WTC11 (cell line): ENCODE data around the gene LYVE1. TPM values are rescaled to one million over a fixed set of nuclear protein-coding genes. Genes with fewer than 3 reads are reported as not detected.

Experiments used
- ATAC-seq: fragments of 200-7000 bp; cut with Tn5 transposase; 2 replicates; pipeline ENCODE4 v1.10.0; 2021; ENCODE audit warnings: mild to moderate bottlenecking, moderate library complexity
- Bru-seq: library from RNA; stranded (reverse); fragments of 400-500 nt; gene quantifications from one replicate; lab custom pipeline; 2021; lab: Mats Ljungman, UMichigan
- CTCF ChIA-PET: fragments of 300-600 bp; sonication (Branson Sonifier 250); formaldehyde crosslinking; loops from one replicate; lab custom pipeline; 2021; ENCODE audit warnings: antibody characterized with exemption; lab: Charles Lee
- POLR2A ChIA-PET: fragments of 350-600 bp; sonication (Branson Sonifier 250); formaldehyde crosslinking; loops from one replicate; lab custom pipeline; 2021; ENCODE audit warnings: antibody characterized with exemption; lab: Charles Lee
- DNase-seq: peaks from one replicate; pipeline ENCODE4 v3.0.0; 2021; ENCODE audit warnings: low spot score
- H3K27ac Mint-ChIP-seq: 2 replicates; pipeline ENCODE4 v1.8.0; 2021; ENCODE audit warnings: mixed read lengths
- H3K27me3 Mint-ChIP-seq: 2 replicates; pipeline ENCODE4 v1.8.0; 2021; ENCODE audit warnings: low read depth, mild to moderate bottlenecking, moderate library complexity, mixed read lengths
- H3K36me3 Mint-ChIP-seq: 2 replicates; pipeline ENCODE4 v1.8.0; 2021; ENCODE audit warnings: mixed read lengths
- H3K4me1 Mint-ChIP-seq: 2 replicates; pipeline ENCODE4 v1.8.0; 2022; ENCODE audit warnings: mixed read lengths
- H3K4me3 Mint-ChIP-seq: 2 replicates; pipeline ENCODE4 v1.8.0; 2021; ENCODE audit warnings: mild to moderate bottlenecking, moderate library complexity, mixed read lengths
- H3K9me3 Mint-ChIP-seq: 2 replicates; pipeline ENCODE4 v1.8.0; 2021; ENCODE audit warnings: mixed read lengths
- ATF1 ChIP-seq: sonication (generic); formaldehyde crosslinking; IDR thresholded peaks from 2 replicates; pipeline ENCODE4 v1.8.1; 2023; ENCODE audit warnings: mild to moderate bottlenecking, moderate library complexity, missing genetic modification reagents
- CREB1 ChIP-seq: sonication (generic); formaldehyde crosslinking; IDR thresholded peaks from 2 replicates; pipeline ENCODE4 v1.8.0; 2023; ENCODE audit warnings: mild to moderate bottlenecking, missing genetic modification reagents
- CREM ChIP-seq: sonication (generic); formaldehyde crosslinking; IDR thresholded peaks from 2 replicates; pipeline ENCODE4 v1.8.1; 2022; ENCODE audit warnings: mild to moderate bottlenecking, missing genetic modification reagents, moderate library complexity
- HMGA2 ChIP-seq: fragments of 250-450 bp; sonication (Bioruptor Pico); IDR thresholded peaks from 2 replicates; pipeline ENCODE4 v1.4.0; 2021; ENCODE audit warnings: mild to moderate bottlenecking, moderate library complexity
- IRF2 ChIP-seq: sonication (generic); formaldehyde crosslinking; IDR thresholded peaks from 2 replicates; pipeline ENCODE4 v1.8.0; 2022; ENCODE audit warnings: low read depth, missing genetic modification reagents, borderline replicate concordance
- JUN ChIP-seq: sonication (generic); formaldehyde crosslinking; IDR thresholded peaks from 2 replicates; pipeline ENCODE4 v1.8.0; 2023; ENCODE audit warnings: mild to moderate bottlenecking, missing genetic modification reagents
- KAT7 ChIP-seq: sonication (generic); formaldehyde crosslinking; IDR thresholded peaks from 2 replicates; pipeline ENCODE4 v1.8.1; 2023; ENCODE audit warnings: missing genetic modification reagents, mild to moderate bottlenecking, borderline replicate concordance
- NFE2L1 ChIP-seq: sonication (generic); formaldehyde crosslinking; IDR thresholded peaks from 2 replicates; pipeline ENCODE4 v1.8.1; 2023; ENCODE audit warnings: missing genetic modification reagents
- NFYB ChIP-seq: sonication (generic); formaldehyde crosslinking; conservative IDR thresholded peaks from 2 replicates; pipeline ENCODE4 v1.8.0; 2022; ENCODE audit warnings: low read depth, missing genetic modification reagents
- SMAD3 ChIP-seq: sonication (generic); formaldehyde crosslinking; IDR thresholded peaks from 2 replicates; pipeline ENCODE4 v1.8.0; 2022; ENCODE audit warnings: missing genetic modification reagents, mild to moderate bottlenecking, borderline replicate concordance
- SMAD4 ChIP-seq: sonication (generic); formaldehyde crosslinking; IDR thresholded peaks from 2 replicates; pipeline ENCODE4 v1.8.0; 2022; ENCODE audit warnings: mild to moderate bottlenecking, missing genetic modification reagents
- SOX15 ChIP-seq: fragments of 250-450 bp; sonication (Bioruptor Pico); IDR thresholded peaks from 2 replicates; pipeline ENCODE4 v1.9.0; 2021; ENCODE audit warnings: mild to moderate bottlenecking
- TCF7 ChIP-seq: sonication (generic); formaldehyde crosslinking; IDR thresholded peaks from 2 replicates; pipeline ENCODE4 v1.8.0; 2022; ENCODE audit warnings: mild to moderate bottlenecking, low read depth, missing genetic modification reagents, moderate library complexity
- ZNF138 ChIP-seq: sonication (generic); formaldehyde crosslinking; conservative IDR thresholded peaks from 2 replicates; pipeline ENCODE4 v1.8.1; 2022; ENCODE audit warnings: mild to moderate bottlenecking, moderate library complexity, missing genetic modification reagents
- ZNF263 ChIP-seq: sonication (generic); formaldehyde crosslinking; IDR thresholded peaks from 2 replicates; pipeline ENCODE4 v1.8.1; 2022; ENCODE audit warnings: low read depth, mild to moderate bottlenecking, moderate library complexity, missing genetic modification reagents
- ZNF416 ChIP-seq: fragments of 250-450 bp; sonication (Bioruptor Pico); IDR thresholded peaks from 2 replicates; pipeline ENCODE4 v1.9.0; 2021; ENCODE audit warnings: mild to moderate bottlenecking, inconsistent platforms
- ZNF423 ChIP-seq: fragments of 250-450 bp; sonication (Bioruptor Pico); IDR thresholded peaks from 2 replicates; pipeline ENCODE4 v2.1.2; 2022; ENCODE audit warnings: mild to moderate bottlenecking, moderate library complexity
- long read RNA-seq, 3 experiments: library from RNA in 1 of 3; library from capped mRNA in 1 of 3; library from polyadenylated mRNA in 1 of 3; unstranded in 2 of 3; stranded (forward) in 1 of 3; transcript quantifications; one replicate each; pipeline ENCODE4 v2.0.0, GENCODE V29; 2021
- total RNA-seq: library from RNA; stranded (reverse); gene quantifications from 3 replicates; pipeline ENCODE4 v1.2.3, GENCODE V29; 2021
- TF ChIP-seq, protein P1 (sequence below): fragments of 250-450 bp; sonication (Bioruptor Pico); IDR thresholded peaks from 2 replicates; pipeline ENCODE4 v1.9.0; 2021; ENCODE audit warnings: mild to moderate bottlenecking, borderline replicate concordance
- TF ChIP-seq, protein P2 (sequence below): sonication (generic); formaldehyde crosslinking; IDR thresholded peaks from 2 replicates; pipeline ENCODE4 v1.8.0; 2023; ENCODE audit warnings: missing genetic modification reagents
- TF ChIP-seq, protein P3 (sequence below): sonication (generic); formaldehyde crosslinking; IDR thresholded peaks from 2 replicates; pipeline ENCODE4 v1.8.0; 2022; ENCODE audit warnings: mild to moderate bottlenecking, missing genetic modification reagents
- TF ChIP-seq, protein P4 (sequence below): fragments of 250-450 bp; sonication (Bioruptor Pico); IDR thresholded peaks from 2 replicates; pipeline ENCODE4 v1.9.0; 2021; ENCODE audit warnings: mild to moderate bottlenecking
- TF ChIP-seq, protein P5 (sequence below): sonication (generic); formaldehyde crosslinking; IDR thresholded peaks from 2 replicates; pipeline ENCODE4 v1.8.0; 2022; ENCODE audit warnings: mild to moderate bottlenecking, missing genetic modification reagents
- TF ChIP-seq, protein P6 (sequence below): sonication (generic); formaldehyde crosslinking; IDR thresholded peaks from 2 replicates; pipeline ENCODE4 v1.8.1; 2022; ENCODE audit warnings: mild to moderate bottlenecking, moderate library complexity, missing genetic modification reagents
- TF ChIP-seq, protein P7 (sequence below): sonication (generic); formaldehyde crosslinking; IDR thresholded peaks from 2 replicates; pipeline ENCODE4 v1.8.1; 2022; ENCODE audit warnings: low read depth, mild to moderate bottlenecking, moderate library complexity, missing genetic modification reagents, borderline replicate concordance
- TF ChIP-seq, protein P8 (sequence below): sonication (generic); formaldehyde crosslinking; IDR thresholded peaks from 2 replicates; pipeline ENCODE4 v1.8.1; 2022; ENCODE audit warnings: mild to moderate bottlenecking, missing genetic modification reagents, moderate library complexity, borderline replicate concordance
- TF ChIP-seq, protein P9 (sequence below): sonication (generic); formaldehyde crosslinking; IDR thresholded peaks from 2 replicates; pipeline ENCODE4 v1.8.1; 2023; ENCODE audit warnings: mild to moderate bottlenecking, moderate library complexity, missing genetic modification reagents

LYVE1 gene, protein sequence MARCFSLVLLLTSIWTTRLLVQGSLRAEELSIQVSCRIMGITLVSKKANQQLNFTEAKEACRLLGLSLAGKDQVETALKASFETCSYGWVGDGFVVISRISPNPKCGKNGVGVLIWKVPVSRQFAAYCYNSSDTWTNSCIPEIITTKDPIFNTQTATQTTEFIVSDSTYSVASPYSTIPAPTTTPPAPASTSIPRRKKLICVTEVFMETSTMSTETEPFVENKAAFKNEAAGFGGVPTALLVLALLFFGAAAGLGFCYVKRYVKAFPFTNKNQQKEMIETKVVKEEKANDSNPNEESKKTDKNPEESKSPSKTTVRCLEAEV
- total RNA-seq (0.24 to 0.37 TPM (median 0.32 TPM) in 3 replicates), Bru-seq, nascent RNA (percentile 16 among the genes with signal in this experiment)
- long read RNA-seq, experiment 1, result 0 reads
- long read RNA-seq, experiment 2, partial matches to known transcripts, result 0 of 2 reads
- long read RNA-seq, experiment 2, other reads (novel, unspliced or antisense), result 2 of 2 reads
- long read RNA-seq, experiment 3, result 0 reads

DNA sequence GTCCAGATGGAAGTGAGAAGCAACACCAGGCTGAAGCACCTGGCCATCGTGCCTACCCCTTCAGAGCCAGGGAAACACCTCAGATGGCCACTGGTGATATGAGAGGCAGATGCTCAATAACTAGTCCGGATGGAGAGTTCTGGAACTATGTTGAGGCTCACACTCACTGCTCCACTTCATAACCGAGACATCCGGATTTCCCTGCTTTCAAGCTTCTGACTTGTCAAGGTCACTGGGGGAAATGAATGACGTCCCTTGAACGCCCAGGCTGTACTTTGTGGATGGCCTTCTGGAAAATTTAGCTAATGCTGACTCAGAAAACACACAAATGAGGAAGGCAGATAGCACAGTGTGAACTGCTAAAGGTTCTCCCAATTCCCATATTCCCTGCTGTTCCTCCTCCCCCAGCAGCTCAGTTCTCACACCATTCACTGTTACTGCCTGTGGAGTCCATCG, at the start of gene LYVE1:
LYVE1 (minus strand) TSS at position 180 of the 456 bp plus-strand sequence; CDS start at position 47, 133 bp downstream.
- POLR2A ChIA-PET, result no interaction called here

DNA sequence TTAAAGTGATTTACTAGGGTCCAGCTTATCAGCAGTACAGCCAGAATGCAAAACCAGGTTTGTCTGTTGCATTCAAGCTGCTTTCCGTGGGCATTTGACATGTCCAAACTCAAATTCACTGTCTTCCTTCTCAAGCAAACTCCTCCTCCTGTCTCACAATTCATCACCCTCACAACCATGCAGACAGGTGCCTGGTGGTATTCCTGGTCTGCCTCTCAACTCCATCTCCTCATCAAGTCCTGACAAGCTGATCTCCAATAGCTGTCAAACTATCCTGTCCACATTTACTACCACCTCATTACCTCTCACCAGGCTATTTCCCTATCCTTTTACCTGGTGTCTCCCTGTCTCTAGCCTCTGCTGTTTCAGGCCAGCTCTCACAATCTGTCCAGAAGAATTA, 49.1 kb upstream of the LYVE1 start:
- Mint-ChIP-seq H3K27ac (no peak overlapping the region), H3K27me3 (peaks cover 4% of the 10 kb centered on the region), H3K4me1 (no peaks in the 10 kb centered on the region), H3K9me3 (peaks cover 13% of the 10 kb centered on the region), H3K36me3 (no peaks in the 10 kb centered on the region), H3K4me3 (no peak overlapping the region)
- ChIA-PET CTCF (interaction anchor here (0.9 to 1.6 kb wide), 3 partner anchors 77 to 211 kb away, joined by 4 to 6 read pairs (median 4); partner anchors contain the start of gene RNF141), POLR2A (no interaction called here)
- DNase-seq, result no peak
- ATAC-seq, result no peak
- TF ChIP-seq ATF1 (CRISPR knock-in tag), result no peak
- TF ChIP-seq, protein P1, sequence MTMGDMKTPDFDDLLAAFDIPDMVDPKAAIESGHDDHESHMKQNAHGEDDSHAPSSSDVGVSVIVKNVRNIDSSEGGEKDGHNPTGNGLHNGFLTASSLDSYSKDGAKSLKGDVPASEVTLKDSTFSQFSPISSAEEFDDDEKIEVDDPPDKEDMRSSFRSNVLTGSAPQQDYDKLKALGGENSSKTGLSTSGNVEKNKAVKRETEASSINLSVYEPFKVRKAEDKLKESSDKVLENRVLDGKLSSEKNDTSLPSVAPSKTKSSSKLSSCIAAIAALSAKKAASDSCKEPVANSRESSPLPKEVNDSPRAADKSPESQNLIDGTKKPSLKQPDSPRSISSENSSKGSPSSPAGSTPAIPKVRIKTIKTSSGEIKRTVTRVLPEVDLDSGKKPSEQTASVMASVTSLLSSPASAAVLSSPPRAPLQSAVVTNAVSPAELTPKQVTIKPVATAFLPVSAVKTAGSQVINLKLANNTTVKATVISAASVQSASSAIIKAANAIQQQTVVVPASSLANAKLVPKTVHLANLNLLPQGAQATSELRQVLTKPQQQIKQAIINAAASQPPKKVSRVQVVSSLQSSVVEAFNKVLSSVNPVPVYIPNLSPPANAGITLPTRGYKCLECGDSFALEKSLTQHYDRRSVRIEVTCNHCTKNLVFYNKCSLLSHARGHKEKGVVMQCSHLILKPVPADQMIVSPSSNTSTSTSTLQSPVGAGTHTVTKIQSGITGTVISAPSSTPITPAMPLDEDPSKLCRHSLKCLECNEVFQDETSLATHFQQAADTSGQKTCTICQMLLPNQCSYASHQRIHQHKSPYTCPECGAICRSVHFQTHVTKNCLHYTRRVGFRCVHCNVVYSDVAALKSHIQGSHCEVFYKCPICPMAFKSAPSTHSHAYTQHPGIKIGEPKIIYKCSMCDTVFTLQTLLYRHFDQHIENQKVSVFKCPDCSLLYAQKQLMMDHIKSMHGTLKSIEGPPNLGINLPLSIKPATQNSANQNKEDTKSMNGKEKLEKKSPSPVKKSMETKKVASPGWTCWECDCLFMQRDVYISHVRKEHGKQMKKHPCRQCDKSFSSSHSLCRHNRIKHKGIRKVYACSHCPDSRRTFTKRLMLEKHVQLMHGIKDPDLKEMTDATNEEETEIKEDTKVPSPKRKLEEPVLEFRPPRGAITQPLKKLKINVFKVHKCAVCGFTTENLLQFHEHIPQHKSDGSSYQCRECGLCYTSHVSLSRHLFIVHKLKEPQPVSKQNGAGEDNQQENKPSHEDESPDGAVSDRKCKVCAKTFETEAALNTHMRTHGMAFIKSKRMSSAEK (CRISPR knock-in tag), result no peak
- TF ChIP-seq, protein P2, sequence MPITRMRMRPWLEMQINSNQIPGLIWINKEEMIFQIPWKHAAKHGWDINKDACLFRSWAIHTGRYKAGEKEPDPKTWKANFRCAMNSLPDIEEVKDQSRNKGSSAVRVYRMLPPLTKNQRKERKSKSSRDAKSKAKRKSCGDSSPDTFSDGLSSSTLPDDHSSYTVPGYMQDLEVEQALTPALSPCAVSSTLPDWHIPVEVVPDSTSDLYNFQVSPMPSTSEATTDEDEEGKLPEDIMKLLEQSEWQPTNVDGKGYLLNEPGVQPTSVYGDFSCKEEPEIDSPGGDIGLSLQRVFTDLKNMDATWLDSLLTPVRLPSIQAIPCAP (CRISPR knock-in tag), result no peak
- no peak for TF ChIP-seq IRF2 (CRISPR knock-in tag)
- TF ChIP-seq, protein P3, sequence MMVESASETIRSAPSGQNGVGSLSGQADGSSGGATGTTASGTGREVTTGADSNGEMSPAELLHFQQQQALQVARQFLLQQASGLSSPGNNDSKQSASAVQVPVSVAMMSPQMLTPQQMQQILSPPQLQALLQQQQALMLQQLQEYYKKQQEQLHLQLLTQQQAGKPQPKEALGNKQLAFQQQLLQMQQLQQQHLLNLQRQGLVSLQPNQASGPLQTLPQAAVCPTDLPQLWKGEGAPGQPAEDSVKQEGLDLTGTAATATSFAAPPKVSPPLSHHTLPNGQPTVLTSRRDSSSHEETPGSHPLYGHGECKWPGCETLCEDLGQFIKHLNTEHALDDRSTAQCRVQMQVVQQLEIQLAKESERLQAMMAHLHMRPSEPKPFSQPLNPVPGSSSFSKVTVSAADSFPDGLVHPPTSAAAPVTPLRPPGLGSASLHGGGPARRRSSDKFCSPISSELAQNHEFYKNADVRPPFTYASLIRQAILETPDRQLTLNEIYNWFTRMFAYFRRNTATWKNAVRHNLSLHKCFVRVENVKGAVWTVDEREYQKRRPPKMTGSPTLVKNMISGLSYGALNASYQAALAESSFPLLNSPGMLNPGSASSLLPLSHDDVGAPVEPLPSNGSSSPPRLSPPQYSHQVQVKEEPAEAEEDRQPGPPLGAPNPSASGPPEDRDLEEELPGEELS (CRISPR knock-in tag), result no peak
- no peak for TF ChIP-seq ZNF423
- no peak for TF ChIP-seq JUN (CRISPR knock-in tag)
- no peak for TF ChIP-seq CREB1 (CRISPR knock-in tag)
- no peak for TF ChIP-seq NFE2L1 (CRISPR knock-in tag)

More for the DNA sequence above, at the start of gene LYVE1:
- no peak within 1 kb of the TSS for H3K4me3 Mint-ChIP-seq
- no peaks in the 10 kb centered on the region for H3K9me3 Mint-ChIP-seq
- peaks cover 20% of the 10 kb centered on the region for H3K4me1 Mint-ChIP-seq
- no peak for TF ChIP-seq NFYB
- no peak for TF ChIP-seq CREM
- no peak for TF ChIP-seq ZNF138 (CRISPR knock-in tag)
- TF ChIP-seq SMAD3 (CRISPR knock-in tag), result no peak
- no peak for TF ChIP-seq TCF7 (CRISPR knock-in tag)
- TF ChIP-seq HMGA2 (CRISPR knock-in tag), result no peak
- TF ChIP-seq, protein P4, sequence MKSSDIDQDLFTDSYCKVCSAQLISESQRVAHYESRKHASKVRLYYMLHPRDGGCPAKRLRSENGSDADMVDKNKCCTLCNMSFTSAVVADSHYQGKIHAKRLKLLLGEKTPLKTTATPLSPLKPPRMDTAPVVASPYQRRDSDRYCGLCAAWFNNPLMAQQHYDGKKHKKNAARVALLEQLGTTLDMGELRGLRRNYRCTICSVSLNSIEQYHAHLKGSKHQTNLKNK (CRISPR knock-in tag), result no peak
- TF ChIP-seq KAT7, result no peak
- no peak for TF ChIP-seq SOX15
- TF ChIP-seq, protein P5, sequence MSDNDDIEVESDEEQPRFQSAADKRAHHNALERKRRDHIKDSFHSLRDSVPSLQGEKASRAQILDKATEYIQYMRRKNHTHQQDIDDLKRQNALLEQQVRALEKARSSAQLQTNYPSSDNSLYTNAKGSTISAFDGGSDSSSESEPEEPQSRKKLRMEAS (CRISPR knock-in tag), result no peak
- TF ChIP-seq ZNF416 (CRISPR knock-in tag), result no peak
- TF ChIP-seq, protein P6, sequence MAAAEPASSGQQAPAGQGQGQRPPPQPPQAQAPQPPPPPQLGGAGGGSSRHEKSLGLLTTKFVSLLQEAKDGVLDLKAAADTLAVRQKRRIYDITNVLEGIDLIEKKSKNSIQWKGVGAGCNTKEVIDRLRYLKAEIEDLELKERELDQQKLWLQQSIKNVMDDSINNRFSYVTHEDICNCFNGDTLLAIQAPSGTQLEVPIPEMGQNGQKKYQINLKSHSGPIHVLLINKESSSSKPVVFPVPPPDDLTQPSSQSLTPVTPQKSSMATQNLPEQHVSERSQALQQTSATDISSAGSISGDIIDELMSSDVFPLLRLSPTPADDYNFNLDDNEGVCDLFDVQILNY, result no peak
- TF ChIP-seq ZNF263 (CRISPR knock-in tag), result no peak
- no peak for TF ChIP-seq NFE2L1 (CRISPR knock-in tag)
- TF ChIP-seq SMAD4 (CRISPR knock-in tag), result no peak
- TF ChIP-seq, protein P7, sequence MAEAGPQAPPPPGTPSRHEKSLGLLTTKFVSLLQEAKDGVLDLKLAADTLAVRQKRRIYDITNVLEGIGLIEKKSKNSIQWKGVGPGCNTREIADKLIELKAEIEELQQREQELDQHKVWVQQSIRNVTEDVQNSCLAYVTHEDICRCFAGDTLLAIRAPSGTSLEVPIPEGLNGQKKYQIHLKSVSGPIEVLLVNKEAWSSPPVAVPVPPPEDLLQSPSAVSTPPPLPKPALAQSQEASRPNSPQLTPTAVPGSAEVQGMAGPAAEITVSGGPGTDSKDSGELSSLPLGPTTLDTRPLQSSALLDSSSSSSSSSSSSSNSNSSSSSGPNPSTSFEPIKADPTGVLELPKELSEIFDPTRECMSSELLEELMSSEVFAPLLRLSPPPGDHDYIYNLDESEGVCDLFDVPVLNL (CRISPR knock-in tag), result no peak
- TF ChIP-seq, protein P8, sequence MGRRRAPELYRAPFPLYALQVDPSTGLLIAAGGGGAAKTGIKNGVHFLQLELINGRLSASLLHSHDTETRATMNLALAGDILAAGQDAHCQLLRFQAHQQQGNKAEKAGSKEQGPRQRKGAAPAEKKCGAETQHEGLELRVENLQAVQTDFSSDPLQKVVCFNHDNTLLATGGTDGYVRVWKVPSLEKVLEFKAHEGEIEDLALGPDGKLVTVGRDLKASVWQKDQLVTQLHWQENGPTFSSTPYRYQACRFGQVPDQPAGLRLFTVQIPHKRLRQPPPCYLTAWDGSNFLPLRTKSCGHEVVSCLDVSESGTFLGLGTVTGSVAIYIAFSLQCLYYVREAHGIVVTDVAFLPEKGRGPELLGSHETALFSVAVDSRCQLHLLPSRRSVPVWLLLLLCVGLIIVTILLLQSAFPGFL (CRISPR knock-in tag), result no peak
- TF ChIP-seq, protein P9, sequence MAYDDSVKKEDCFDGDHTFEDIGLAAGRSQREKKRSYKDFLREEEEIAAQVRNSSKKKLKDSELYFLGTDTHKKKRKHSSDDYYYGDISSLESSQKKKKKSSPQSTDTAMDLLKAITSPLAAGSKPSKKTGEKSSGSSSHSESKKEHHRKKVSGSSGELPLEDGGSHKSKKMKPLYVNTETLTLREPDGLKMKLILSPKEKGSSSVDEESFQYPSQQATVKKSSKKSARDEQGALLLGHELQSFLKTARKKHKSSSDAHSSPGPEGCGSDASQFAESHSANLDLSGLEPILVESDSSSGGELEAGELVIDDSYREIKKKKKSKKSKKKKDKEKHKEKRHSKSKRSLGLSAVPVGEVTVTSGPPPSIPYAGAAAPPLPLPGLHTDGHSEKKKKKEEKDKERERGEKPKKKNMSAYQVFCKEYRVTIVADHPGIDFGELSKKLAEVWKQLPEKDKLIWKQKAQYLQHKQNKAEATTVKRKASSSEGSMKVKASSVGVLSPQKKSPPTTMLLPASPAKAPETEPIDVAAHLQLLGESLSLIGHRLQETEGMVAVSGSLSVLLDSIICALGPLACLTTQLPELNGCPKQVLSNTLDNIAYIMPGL (CRISPR knock-in tag), result no peak
- DNase-seq (no peak), ATAC-seq (peak; percentile 36)
- no peaks in the 10 kb centered on the region for H3K36me3 Mint-ChIP-seq
- CTCF ChIA-PET, result no interaction called here
- no peak within 1 kb of the TSS for H3K27ac Mint-ChIP-seq
- H3K27me3 Mint-ChIP-seq, result no peaks in the 10 kb centered on the region; the same call in 1 of the 2 replicates
